GM12873 (cell line): ENCODE measurements around the gene SUSD5.

Experiments
- CTCF ChIP-seq: IDR thresholded peaks from 2 replicates; pipeline ENCODE4 v1.5.1; 2012; ENCODE audit warnings: low read depth, mild to moderate bottlenecking, moderate library complexity, low read length, control low read depth; ENCODE audit not compliant: insufficient read depth; ENCODE audit errors: missing control alignments

Gene SUSD5

GRCh38 chr3:33100229-33100628 is 118.4 kb downstream of the SUSD5 start:
- TF ChIP-seq CTCF: no peak
